ENCODE measurements around the gene ZNRF2. TPM values are rescaled to one million over a fixed set of nuclear protein-coding genes. Genes with fewer than 3 reads are reported as not detected.

ZNRF2 gene
- total RNA-seq, 2 donors from 2014 or later = 20.2 to 29.4 TPM

DNA sequence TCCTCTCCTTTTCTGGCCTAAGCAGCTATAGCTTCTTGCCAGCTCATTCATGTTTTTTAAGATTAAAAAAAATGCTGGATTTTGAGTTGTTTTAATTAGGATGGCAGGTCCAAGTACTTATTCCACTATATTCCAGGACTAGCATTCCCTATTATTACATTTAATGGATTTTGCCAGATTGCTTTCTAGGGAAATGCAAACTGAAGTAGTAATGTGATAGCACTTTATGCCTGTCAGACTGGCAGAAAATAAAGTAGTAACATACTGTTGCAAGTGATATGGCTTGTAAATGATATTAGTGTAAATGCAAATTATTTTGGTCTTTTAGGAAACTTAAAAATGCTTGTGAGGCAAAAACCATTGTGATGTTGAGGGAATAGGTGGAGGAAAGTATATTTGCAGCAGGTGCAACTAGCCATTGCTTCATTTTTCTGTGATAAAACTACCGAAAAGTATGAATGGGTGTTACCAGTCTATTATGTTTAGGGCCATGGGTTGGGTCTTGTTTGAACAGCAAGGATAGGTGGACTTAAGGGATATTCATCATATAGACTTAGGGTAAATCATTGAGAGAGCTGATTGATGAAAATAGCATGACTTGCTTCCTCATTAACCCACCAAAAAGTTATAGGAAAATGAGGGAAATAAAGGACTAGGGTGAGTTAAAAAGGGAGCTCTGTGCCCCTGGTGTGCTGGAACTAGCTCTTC is 19.9 kb downstream of the ZNRF2 start:
- peaks cover 2 to 35% of the 10 kb centered on the region in 2 donors for H3K4me1 ChIP-seq (ENCODE audit: control insufficient read depth in 1 of 2, low read depth in 2 of 2)
- no peaks in the 10 kb centered on the region for H3K36me3 ChIP-seq
- H3K9me3 ChIP-seq = no peaks in the 10 kb centered on the region
- TF ChIP-seq, protein P1, sequence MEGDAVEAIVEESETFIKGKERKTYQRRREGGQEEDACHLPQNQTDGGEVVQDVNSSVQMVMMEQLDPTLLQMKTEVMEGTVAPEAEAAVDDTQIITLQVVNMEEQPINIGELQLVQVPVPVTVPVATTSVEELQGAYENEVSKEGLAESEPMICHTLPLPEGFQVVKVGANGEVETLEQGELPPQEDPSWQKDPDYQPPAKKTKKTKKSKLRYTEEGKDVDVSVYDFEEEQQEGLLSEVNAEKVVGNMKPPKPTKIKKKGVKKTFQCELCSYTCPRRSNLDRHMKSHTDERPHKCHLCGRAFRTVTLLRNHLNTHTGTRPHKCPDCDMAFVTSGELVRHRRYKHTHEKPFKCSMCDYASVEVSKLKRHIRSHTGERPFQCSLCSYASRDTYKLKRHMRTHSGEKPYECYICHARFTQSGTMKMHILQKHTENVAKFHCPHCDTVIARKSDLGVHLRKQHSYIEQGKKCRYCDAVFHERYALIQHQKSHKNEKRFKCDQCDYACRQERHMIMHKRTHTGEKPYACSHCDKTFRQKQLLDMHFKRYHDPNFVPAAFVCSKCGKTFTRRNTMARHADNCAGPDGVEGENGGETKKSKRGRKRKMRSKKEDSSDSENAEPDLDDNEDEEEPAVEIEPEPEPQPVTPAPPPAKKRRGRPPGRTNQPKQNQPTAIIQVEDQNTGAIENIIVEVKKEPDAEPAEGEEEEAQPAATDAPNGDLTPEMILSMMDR (IDR thresholded peaks at IDR 0.05) = no peak
- H3K27ac ChIP-seq = no peak overlapping the region
- ATAC-seq (ENCODE audit: insufficient number of reproducible peaks, low FRiP score, low read depth) = no peak
- no peak for DNase-seq (ENCODE audit: low spot score)
- no peak overlapping the region for H3K4me3 ChIP-seq
- no peaks in the 10 kb centered on the region for H3K27me3 ChIP-seq (replicated peaks; ENCODE audit: insufficient read depth)

DNA sequence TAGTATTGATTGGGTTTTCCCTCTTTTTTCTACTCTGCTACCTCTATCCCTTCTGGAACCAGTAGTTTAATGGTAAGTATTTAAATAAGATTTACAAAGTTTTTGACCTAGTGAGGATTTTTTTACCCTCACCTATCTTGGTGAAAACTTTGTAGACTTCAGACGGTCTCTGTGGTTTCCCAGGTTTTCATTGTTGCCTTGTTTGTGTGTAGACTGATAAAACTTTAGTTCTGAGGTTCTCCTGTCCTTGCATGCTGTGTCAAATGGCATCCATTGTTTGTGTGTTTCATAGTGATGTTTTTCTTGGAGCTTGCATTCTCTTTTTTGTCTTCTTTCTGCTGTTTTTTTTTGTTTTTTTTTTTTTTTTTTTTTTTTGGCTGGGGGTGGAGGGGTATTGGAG is 22.6 kb downstream of the ZNRF2 start:
- no peaks in the 10 kb centered on the region for H3K9me3 ChIP-seq
- H3K4me3 ChIP-seq = no peak overlapping the region
- H3K36me3 ChIP-seq = no peaks in the 10 kb centered on the region
- no peak overlapping the region for H3K27ac ChIP-seq
- no peaks in the 10 kb centered on the region for H3K27me3 ChIP-seq (replicated peaks; ENCODE audit: insufficient read depth)
- DNase-seq (ENCODE audit: low spot score) = no peak
- ATAC-seq (ENCODE audit: insufficient number of reproducible peaks, low FRiP score, low read depth) = no peak
- H3K4me1 ChIP-seq (ENCODE audit: control insufficient read depth in 1 of 2, low read depth in 2 of 2) = peaks cover 7 to 21% of the 10 kb centered on the region in 2 donors
- TF ChIP-seq, protein P1 (IDR thresholded peaks at IDR 0.05) = no peak

DNA sequence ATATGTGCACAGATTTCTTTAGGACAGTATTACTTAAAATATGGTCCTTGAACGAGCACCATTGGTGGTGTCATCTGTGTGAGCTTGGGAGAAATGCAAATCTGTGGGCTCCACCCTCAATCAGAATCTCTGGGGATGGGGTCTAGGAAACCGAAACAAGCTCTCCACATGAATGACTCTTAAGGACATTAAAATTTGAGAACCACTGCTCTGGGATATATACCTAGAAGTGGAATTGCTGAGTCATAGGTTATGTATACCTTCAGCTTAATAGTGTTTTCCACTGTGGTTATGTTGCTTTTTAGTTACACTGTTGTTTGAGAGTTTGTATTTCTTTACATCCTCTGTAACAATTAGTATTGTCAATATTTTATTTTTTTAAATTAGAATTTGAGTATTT is 24.0 kb downstream of the ZNRF2 start:
- no peaks in the 10 kb centered on the region for H3K9me3 ChIP-seq
- ATAC-seq (ENCODE audit: insufficient number of reproducible peaks, low FRiP score, low read depth) (no peak), DNase-seq (ENCODE audit: low spot score) (no peak)
- H3K27ac ChIP-seq = no peak overlapping the region
- no peaks in the 10 kb centered on the region for H3K36me3 ChIP-seq
- H3K27me3 ChIP-seq (replicated peaks; ENCODE audit: insufficient read depth) = no peaks in the 10 kb centered on the region
- no peak overlapping the region for H3K4me3 ChIP-seq
- TF ChIP-seq, protein P1 (IDR thresholded peaks at IDR 0.05) = no peak
- H3K4me1 ChIP-seq (ENCODE audit: control insufficient read depth in 1 of 2, low read depth in 2 of 2) = peaks cover 7 to 20% of the 10 kb centered on the region in 2 donors

DNA sequence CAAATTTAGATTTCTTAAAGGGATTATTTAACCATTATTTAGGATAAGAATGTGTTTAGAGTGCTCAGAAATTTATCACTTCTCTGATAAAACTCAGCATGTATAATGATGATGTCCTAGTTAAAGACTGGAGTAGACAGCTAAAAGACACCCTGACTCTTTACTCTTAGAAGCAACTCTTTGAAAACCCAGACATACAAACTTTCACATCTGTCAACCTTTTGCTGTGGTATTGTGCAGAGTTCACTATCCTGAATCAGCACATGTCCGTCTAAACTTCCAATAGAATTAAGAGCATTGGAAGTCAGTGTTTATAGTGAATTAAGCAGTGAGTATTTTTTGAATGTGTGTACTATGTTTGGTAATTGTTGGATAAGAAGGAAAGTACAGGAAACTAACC is 24.9 kb downstream of the ZNRF2 start:
- H3K9me3 ChIP-seq = no peaks in the 10 kb centered on the region
- DNase-seq (ENCODE audit: low spot score) = no peak

DNA sequence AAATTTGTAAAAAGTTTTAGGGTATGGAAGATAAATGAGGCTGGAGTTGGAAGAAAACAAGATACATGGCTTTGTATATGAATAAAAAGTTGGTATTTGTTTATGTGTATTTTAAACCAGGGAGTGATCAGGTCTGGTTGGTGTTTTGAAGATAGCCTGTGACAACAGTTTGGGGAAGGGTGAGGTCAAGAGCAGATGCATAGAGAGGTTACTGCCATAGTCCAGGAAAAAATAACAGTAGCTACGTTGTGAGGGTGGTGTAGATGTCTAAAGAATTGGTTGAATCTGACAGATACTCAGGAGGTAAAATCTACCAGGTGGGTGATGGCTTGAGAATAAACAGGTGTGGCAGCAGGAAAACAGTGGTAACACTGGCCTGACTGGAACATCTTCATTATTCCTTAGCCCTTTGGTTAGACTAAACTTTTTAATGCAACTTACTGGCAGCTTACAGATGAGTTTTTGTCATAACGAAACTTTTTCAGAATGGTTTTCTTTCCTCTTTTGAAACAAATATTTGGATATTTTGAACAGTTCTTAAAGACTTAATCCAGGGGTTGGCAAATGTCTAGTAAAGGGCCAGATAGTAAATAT is 25.5 kb downstream of the ZNRF2 start:
- TF ChIP-seq, protein P1 (IDR thresholded peaks at IDR 0.05) = no peak
- DNase-seq (ENCODE audit: low spot score) = no peak
- ATAC-seq (ENCODE audit: insufficient number of reproducible peaks, low FRiP score, low read depth) = no peak
- no peak overlapping the region for H3K27ac ChIP-seq
- peaks cover 7 to 14% of the 10 kb centered on the region in 2 donors for H3K4me1 ChIP-seq (ENCODE audit: control insufficient read depth in 1 of 2, low read depth in 2 of 2)
- H3K9me3 ChIP-seq = no peaks in the 10 kb centered on the region
- H3K36me3 ChIP-seq = no peaks in the 10 kb centered on the region
- H3K27me3 ChIP-seq (replicated peaks; ENCODE audit: insufficient read depth) = no peaks in the 10 kb centered on the region
- H3K4me3 ChIP-seq = no peak overlapping the region

More for the DNA sequence above, 24.9 kb downstream of the ZNRF2 start:
- no peak for ATAC-seq (ENCODE audit: insufficient number of reproducible peaks, low FRiP score, low read depth)
- Histone ChIP-seq H3K27ac (no peak overlapping the region), H3K27me3 (replicated peaks; ENCODE audit: insufficient read depth) (no peaks in the 10 kb centered on the region), H3K4me3 (no peak overlapping the region), H3K36me3 (no peaks in the 10 kb centered on the region), H3K4me1 (ENCODE audit: control insufficient read depth in 1 of 2, low read depth in 2 of 2) (peaks cover 7 to 14% of the 10 kb centered on the region in 2 donors)
- TF ChIP-seq, protein P1 (IDR thresholded peaks at IDR 0.05) = no peak

Data from thoracic aorta (tissue), 2 donors.